Endodermal cell (in vitro differentiated cells): ENCODE results near the gene CYSTM1. TPM values are rescaled to one million over a fixed set of nuclear protein-coding genes. Genes with fewer than 3 reads are reported as not detected.

Experiments used
- DNase-seq: peaks from one replicate; pipeline ENCODE4 v3.0.0-alpha.2; 2017
- H3K27ac ChIP-seq: 2 replicates; pipeline ENCODE4 v1.5.1; 2013; ENCODE audit warnings: mild to moderate bottlenecking, low read depth, low read length, moderate library complexity
- H3K27me3 ChIP-seq: 2 replicates; pipeline ENCODE4 v1.6.1; 2013; ENCODE audit warnings: mild to moderate bottlenecking, low read length, moderate library complexity; ENCODE audit not compliant: insufficient read depth, control insufficient read depth, poor library complexity, severe bottlenecking
- H3K36me3 ChIP-seq: 2 replicates; pipeline ENCODE4 v1.7.0; 2013; ENCODE audit warnings: mild to moderate bottlenecking, low read length, moderate library complexity; ENCODE audit not compliant: control insufficient read depth, insufficient read depth
- H3K4me1 ChIP-seq: one replicate; pipeline ENCODE4 v1.7.0; 2013; ENCODE audit warnings: low read length; ENCODE audit not compliant: control insufficient read depth, insufficient read depth
- H3K4me3 ChIP-seq: 2 replicates; pipeline ENCODE4 v1.5.1; 2013; ENCODE audit warnings: mild to moderate bottlenecking, low read length, moderate library complexity
- H3K9ac ChIP-seq: 2 replicates; pipeline ENCODE4 v1.6.1; 2013; ENCODE audit warnings: mild to moderate bottlenecking, low read length, moderate library complexity; ENCODE audit not compliant: poor library complexity, severe bottlenecking; ENCODE audit errors: extremely low read depth
- H3K9me3 ChIP-seq: 2 replicates; pipeline ENCODE4 v1.6.1; 2013; ENCODE audit warnings: mild to moderate bottlenecking, low read length, moderate library complexity; ENCODE audit not compliant: control insufficient read depth
- H3K27ac Mint-ChIP-seq: 2 replicates; pipeline ENCODE4 v1.8.0; 2020; ENCODE audit warnings: mixed read lengths
- H3K27me3 Mint-ChIP-seq: 2 replicates; pipeline ENCODE4 v1.8.0; 2021; ENCODE audit warnings: mild to moderate bottlenecking, mixed read lengths; ENCODE audit not compliant: insufficient read depth
- H3K36me3 Mint-ChIP-seq: 2 replicates; pipeline ENCODE4 v1.8.0; 2020; ENCODE audit warnings: low read depth, mixed read lengths
- H3K4me1 Mint-ChIP-seq: 2 replicates; pipeline ENCODE4 v1.8.0; 2020; ENCODE audit warnings: mixed read lengths
- H3K4me3 Mint-ChIP-seq: 2 replicates; pipeline ENCODE4 v1.8.0; 2020; ENCODE audit warnings: mild to moderate bottlenecking, moderate library complexity, mixed read lengths
- H3K9me3 Mint-ChIP-seq: 2 replicates; pipeline ENCODE4 v1.8.0; 2020; ENCODE audit warnings: mild to moderate bottlenecking, mixed read lengths
- CTCF ChIP-seq: fragments of 200-600 bp; sonication (generic); conservative IDR thresholded peaks from 2 replicates; pipeline ENCODE4 v1.5.0; 2021; ENCODE audit warnings: antibody characterized with exemption, mild to moderate bottlenecking
- WGBS, 2 experiments: methylation state at CpG; one replicate each; pipeline versions ENCODE4 v1.1.5 to v1.1.7; 2013; ENCODE audit warnings: missing lambda C conversion rate in 2 of 2, mixed read lengths in 1 of 2; ENCODE audit not compliant: insufficient coverage in 1 of 2, insufficient read length in 1 of 2; 5-methylcytosine and 5-hydroxymethylcytosine counted together
- total RNA-seq, 2 donors: library from RNA; stranded (reverse); fragmentation: NEBNext Ultra II Directional in 1 of 2; extraction: Animal tissue kit (Norgen Biotek cat#: 25700) in 1 of 2; gene quantifications; 2 replicates in 1 of 2; 3 replicates in 1 of 2; pipeline ENCODE4 v1.2.1, GENCODE V29; 2021

Gene CYSTM1
- total RNA-seq, 2 donors from 2014 or later = 30.7 to 38.1 TPM

GRCh38 chr5:140131967-140132409 lies 43.0 kb upstream of the CYSTM1 start:
- H3K36me3 ChIP-seq = no peaks in the 10 kb centered on the region
- 91 to 92% methylated on average over 3 of the region's 3 CpGs for WGBS, 2 experiments
- no peaks in the 10 kb centered on the region for H3K9me3 ChIP-seq
- no peak overlapping the region for H3K9ac ChIP-seq
- Mint-ChIP-seq H3K4me3 (no peak overlapping the region), H3K27me3 (peaks cover 19% of the 10 kb centered on the region), H3K4me1 (peaks cover 1% of the 10 kb centered on the region), H3K9me3 (no peaks in the 10 kb centered on the region), H3K36me3 (no peaks in the 10 kb centered on the region), H3K27ac (no peak overlapping the region)
- H3K27me3 ChIP-seq = peaks cover 1% of the 10 kb centered on the region
- H3K4me1 ChIP-seq = no peaks in the 10 kb centered on the region
- no peak for DNase-seq
- H3K4me3 ChIP-seq = no peak overlapping the region
- no peak for TF ChIP-seq CTCF
- no peak overlapping the region for H3K27ac ChIP-seq

- WGBS, 2 experiments = 89 to 92% methylated on average over 2 to 4 of the region's 4 CpGs
- no peaks in the 10 kb centered on the region for H3K9me3 Mint-ChIP-seq
- TF ChIP-seq CTCF = no peak
Observed at GRCh38 chr5:140133514-140134167, 41.3 kb upstream of the CYSTM1 start.

GRCh38 chr5:140134277-140134935 lies 40.6 kb upstream of the CYSTM1 start:
- Mint-ChIP-seq H3K9me3 (no peaks in the 10 kb centered on the region), H3K36me3 (no peaks in the 10 kb centered on the region), H3K4me1 (peaks cover 1% of the 10 kb centered on the region), H3K27ac (no peak overlapping the region), H3K4me3 (no peak overlapping the region), H3K27me3 (peaks cover 15% of the 10 kb centered on the region)
- H3K4me1 ChIP-seq = no peaks in the 10 kb centered on the region
- DNase-seq = no peak
- H3K4me3 ChIP-seq = no peak overlapping the region
- TF ChIP-seq CTCF = no peak
- whole genome bisulfite sequencing, 2 experiments = 88 to 91% methylated on average over 2 of the region's 2 CpGs
- no peaks in the 10 kb centered on the region for H3K9me3 ChIP-seq
- no peaks in the 10 kb centered on the region for H3K36me3 ChIP-seq
- H3K27ac ChIP-seq = no peak overlapping the region
- no peaks in the 10 kb centered on the region for H3K27me3 ChIP-seq
- no peak overlapping the region for H3K9ac ChIP-seq

More at GRCh38 chr5:140133514-140134167, 41.3 kb upstream of the CYSTM1 start:
- H3K4me3 Mint-ChIP-seq = no peak overlapping the region
- no peak overlapping the region for H3K27ac ChIP-seq
- peaks cover 1% of the 10 kb centered on the region for H3K4me1 Mint-ChIP-seq
- no peak overlapping the region for H3K9ac ChIP-seq
- no peak overlapping the region for H3K4me3 ChIP-seq
- peaks cover 15% of the 10 kb centered on the region for H3K27me3 Mint-ChIP-seq
- DNase-seq = no peak
- H3K4me1 ChIP-seq = no peaks in the 10 kb centered on the region
- H3K9me3 ChIP-seq = no peaks in the 10 kb centered on the region
- no peak overlapping the region for H3K27ac Mint-ChIP-seq
- H3K27me3 ChIP-seq = no peaks in the 10 kb centered on the region
- no peaks in the 10 kb centered on the region for H3K36me3 Mint-ChIP-seq
- H3K36me3 ChIP-seq = no peaks in the 10 kb centered on the region
